ENCODE data around the gene DTNBP1.

DTNBP1 gene

GRCh38 chr6:15500078-15500740 is 162.6 kb downstream of the DTNBP1 start:
- DNase-seq (ENCODE audit: low read depth, low spot score) = no peak
- no peak overlapping the region for H3K4me3 ChIP-seq (ENCODE audit: low read length)

- no peak for DNase-seq (ENCODE audit: low read depth, low spot score)
- no peak overlapping the region for H3K4me3 ChIP-seq (ENCODE audit: low read length)
These were observed 163.2 kb downstream of the DTNBP1 start for GRCh38 chr6:15499591-15499990.

- H3K4me3 ChIP-seq (ENCODE audit: low read length) = no peak overlapping the region
- no peak for DNase-seq (ENCODE audit: low read depth, low spot score)
These were observed 163.7 kb downstream of the DTNBP1 start for GRCh38 chr6:15499125-15499524.

GRCh38 chr6:15498640-15499039 is 164.2 kb downstream of the DTNBP1 start:
- no peak for DNase-seq (ENCODE audit: low read depth, low spot score)
- H3K4me3 ChIP-seq (ENCODE audit: low read length) = no peak overlapping the region

GRCh38 chr6:15496345-15497131 is 166.3 kb downstream of the DTNBP1 start:
- no peak overlapping the region for H3K4me3 ChIP-seq (ENCODE audit: low read length)
- no peak for DNase-seq (ENCODE audit: low read depth, low spot score)

GRCh38 chr6:15495375-15495901 is 167.4 kb downstream of the DTNBP1 start:
- no peak for DNase-seq (ENCODE audit: low read depth, low spot score)
- H3K4me3 ChIP-seq (ENCODE audit: low read length) = no peak overlapping the region

- H3K4me3 ChIP-seq (ENCODE audit: low read length) = no peak overlapping the region
- no peak for DNase-seq (ENCODE audit: low read depth, low spot score)
These were observed 169.2 kb downstream of the DTNBP1 start for GRCh38 chr6:15493437-15494168.

- no peak overlapping the region for H3K4me3 ChIP-seq (ENCODE audit: low read length)
- DNase-seq (ENCODE audit: low read depth, low spot score) = no peak
These were observed 170.9 kb downstream of the DTNBP1 start for GRCh38 chr6:15491986-15492269.

- peak; percentile 49 for DNase-seq (ENCODE audit: low read depth, low spot score)
- no peak overlapping the region for H3K4me3 ChIP-seq (ENCODE audit: low read length)
These were observed 171.4 kb downstream of the DTNBP1 start for GRCh38 chr6:15491255-15491985.

- H3K4me3 ChIP-seq (ENCODE audit: low read length) = no peak overlapping the region
- peak; percentile 27 for DNase-seq (ENCODE audit: low read depth, low spot score)
These were observed 172.4 kb downstream of the DTNBP1 start for GRCh38 chr6:15490242-15491100.

- H3K4me3 ChIP-seq (ENCODE audit: low read length) = no peak overlapping the region
- no peak for DNase-seq (ENCODE audit: low read depth, low spot score)
These were observed 173.4 kb downstream of the DTNBP1 start for GRCh38 chr6:15489261-15489962.

GRCh38 chr6:15487262-15487661 is 175.6 kb downstream of the DTNBP1 start:
- no peak for DNase-seq (ENCODE audit: low read depth, low spot score)
- no peak overlapping the region for H3K4me3 ChIP-seq (ENCODE audit: low read length)

GRCh38 chr6:15485936-15486335 is 176.9 kb downstream of the DTNBP1 start:
- no peak overlapping the region for H3K4me3 ChIP-seq (ENCODE audit: low read length)
- no peak for DNase-seq (ENCODE audit: low read depth, low spot score)

GRCh38 chr6:15484821-15485220 is 178.0 kb downstream of the DTNBP1 start:
- no peak overlapping the region for H3K4me3 ChIP-seq (ENCODE audit: low read length)
- no peak for DNase-seq (ENCODE audit: low read depth, low spot score)

GRCh38 chr6:15484140-15484539 is 178.7 kb downstream of the DTNBP1 start:
- H3K4me3 ChIP-seq (ENCODE audit: low read length) = no peak overlapping the region
- DNase-seq (ENCODE audit: low read depth, low spot score) = no peak

GRCh38 chr6:15483060-15483459 is 179.8 kb downstream of the DTNBP1 start:
- DNase-seq (ENCODE audit: low read depth, low spot score) = no peak
- no peak overlapping the region for H3K4me3 ChIP-seq (ENCODE audit: low read length)

- DNase-seq (ENCODE audit: low read depth, low spot score) = peak; percentile 79
- no peak overlapping the region for H3K4me3 ChIP-seq (ENCODE audit: low read length)
These were observed 181.2 kb downstream of the DTNBP1 start for GRCh38 chr6:15481390-15482291.
